Measurements from ENCODE around the gene LCN9.

GRCh38 chr9:135698236-135698635 lies 35.1 kb downstream of the LCN9 start:
- TF ChIP-seq POLR2AphosphoS5 (IDR thresholded peaks at IDR 0.05; ENCODE audit: insufficient read depth in 1 of 2, low read depth in 1 of 2): no peak
- TF ChIP-seq CTCF (IDR thresholded peaks at IDR 0.05): no peak

All from vagina (tissue), 2 donors.